GM12891 (cell line): ENCODE measurements around the gene UCP3.

Experiments
- POLR2A ChIP-seq: IDR thresholded peaks from 2 replicates; pipeline ENCODE4 v1.6.1; 2011; ENCODE audit warnings: low read depth, low read length, control low read depth
- POLR2AphosphoS5 ChIP-seq: IDR thresholded peaks from 2 replicates; pipeline ENCODE4 v1.6.1; 2011; ENCODE audit warnings: low read depth, low read length, control low read depth

DNA sequence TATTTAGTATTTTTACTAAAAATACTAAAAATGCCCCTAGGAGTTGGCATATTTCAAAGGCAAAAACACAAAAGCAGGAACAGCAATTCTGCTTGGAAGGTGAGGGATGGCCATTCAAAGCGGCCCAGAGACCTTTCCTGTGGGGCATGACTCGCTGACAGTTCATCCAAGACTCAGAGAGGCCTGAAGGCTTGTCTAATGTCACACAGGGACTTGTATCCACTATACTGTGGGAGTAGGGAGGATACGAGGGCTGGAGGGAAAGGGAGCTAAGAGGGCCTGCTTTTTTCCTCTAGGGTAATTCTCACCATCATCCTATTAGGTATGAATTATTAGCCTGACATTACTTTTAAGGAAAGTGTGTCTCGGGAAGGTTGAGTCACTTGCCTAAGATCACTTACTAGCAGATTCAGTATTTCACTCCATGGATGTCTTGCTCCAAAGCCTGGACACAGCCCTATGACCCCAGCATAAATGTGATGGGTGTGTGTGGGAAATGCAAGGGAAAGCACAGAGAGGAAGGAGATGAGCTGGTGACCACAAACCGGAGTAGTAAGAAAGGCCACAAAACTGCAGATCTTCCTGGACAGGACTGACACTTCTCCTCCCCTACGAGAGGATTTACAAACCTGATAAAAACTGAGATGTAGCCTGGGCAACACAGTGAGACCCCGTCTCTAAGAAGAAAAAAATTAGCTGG is 16.7 kb upstream of the UCP3 start:
- TF ChIP-seq POLR2A (no peak), POLR2AphosphoS5 (no peak)
